Stimulated activated CD8-positive, alpha-beta memory T cell treated with anti-CD3 and anti-CD28 coated beads, Interleukin-4, amount 100 ng/mL, for 24 hours (primary cell): ENCODE measurements around the gene IGF1R.
"Not testable (repeated sequence)": the region's sequence is repeated elsewhere in the genome, so short reads cannot be mapped to it uniquely, and the experiment has no call there.

Experiments used
- DNase-seq: peaks from one replicate; pipeline ENCODE4 v3.0.0-alpha.2; 2020; ENCODE audit warnings: low read depth

IGF1R gene

DNA sequence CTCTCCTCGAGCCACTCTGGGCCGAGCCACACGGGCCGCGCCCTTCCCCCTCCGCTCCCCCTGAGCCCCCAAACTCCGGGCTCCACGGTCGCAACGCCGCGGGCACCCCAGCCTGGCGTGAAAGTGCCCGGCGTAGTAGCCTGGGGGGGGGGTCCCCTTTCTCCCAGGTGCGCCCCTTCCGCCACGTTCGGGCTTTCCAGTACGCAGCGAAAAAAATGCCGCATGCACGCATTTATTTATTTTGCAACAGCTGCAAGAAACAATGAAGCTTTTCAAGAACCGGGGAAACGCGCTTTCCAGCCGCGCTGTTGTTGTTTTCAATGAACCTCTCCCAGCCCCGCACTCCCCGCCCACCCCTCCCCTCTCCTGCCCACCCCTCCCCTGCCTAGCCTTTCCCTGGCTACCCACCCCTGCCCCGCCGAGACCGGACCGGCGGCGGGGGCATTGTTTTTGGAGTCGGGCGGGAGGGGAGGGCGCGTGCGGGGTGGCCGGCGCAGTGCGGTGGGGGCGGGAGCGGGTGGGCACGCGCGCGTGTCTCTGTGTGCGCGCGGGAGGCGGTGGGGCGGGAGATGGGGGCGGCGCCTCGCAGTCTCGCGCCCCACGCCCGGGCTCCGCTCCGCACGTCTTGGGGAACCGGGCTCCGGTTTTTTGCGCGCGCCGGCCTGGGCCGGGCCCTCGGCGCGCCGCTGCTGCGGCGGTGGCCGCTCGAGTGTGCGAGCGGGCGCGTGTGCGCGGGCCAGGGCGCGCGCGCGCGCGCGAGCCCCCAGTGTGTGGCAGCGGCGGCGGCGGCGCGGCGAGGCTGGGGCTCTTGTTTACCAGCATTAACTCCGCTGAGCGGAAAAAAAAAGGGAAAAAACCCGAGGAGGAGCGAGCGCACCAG lies at the start of gene IGF1R:
TSS of gene IGF1R (plus strand) at position 766 of the 880 bp plus-strand sequence. CDS start 1,043 bp downstream, outside the sequence.
- peak; percentile 77 for DNase-seq

DNA sequence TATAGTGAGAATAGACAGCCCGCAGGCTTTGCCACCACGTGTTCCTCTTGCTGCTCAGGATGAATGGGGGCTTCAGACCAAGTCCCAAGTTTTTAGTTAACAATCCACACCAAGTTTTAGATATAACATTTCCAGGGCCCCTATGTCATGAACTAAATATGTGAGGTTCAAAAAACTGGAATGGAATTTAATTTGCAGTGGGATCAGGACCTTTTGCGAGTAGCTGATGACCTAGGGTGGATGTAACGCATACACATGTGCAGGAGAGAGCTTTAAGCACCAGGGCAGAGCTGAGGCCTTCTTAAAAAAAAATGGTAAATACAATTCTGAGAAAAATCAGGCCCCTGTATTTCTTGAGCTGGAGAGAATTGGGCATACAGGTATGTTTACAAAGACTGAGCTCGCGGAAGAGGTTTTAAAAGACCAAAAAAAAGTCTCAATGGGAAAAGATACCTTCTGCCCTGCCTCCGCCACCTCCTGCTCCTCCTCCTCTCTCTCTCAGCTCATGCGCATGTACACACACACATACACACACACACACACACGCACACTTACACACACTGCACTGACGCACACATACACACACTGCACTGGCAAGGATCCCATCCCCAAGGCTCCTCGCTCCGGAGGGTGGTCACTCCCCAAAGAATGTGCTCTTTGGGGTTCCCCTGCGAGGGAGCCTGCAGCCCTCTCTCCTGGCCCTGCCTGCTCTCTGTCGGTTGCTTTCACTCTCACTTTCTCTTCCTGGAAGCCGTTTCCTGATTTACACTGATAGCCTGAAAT lies 48.2 kb upstream of the IGF1R start:
- DNase-seq, result peak; percentile 9

- no peak for DNase-seq
Observed at GRCh38 chr15:98604983-98605382, 43.4 kb upstream of the IGF1R start.

GRCh38 chr15:98609144-98609852 lies 39.0 kb upstream of the IGF1R start:
- no peak for DNase-seq

- no peak for DNase-seq
Observed at GRCh38 chr15:98610991-98611390, 37.3 kb upstream of the IGF1R start.

GRCh38 chr15:98611808-98612207 lies 36.5 kb upstream of the IGF1R start:
- DNase-seq, result no peak

- no peak for DNase-seq
Observed at GRCh38 chr15:98612490-98613110, 35.7 kb upstream of the IGF1R start.

DNA sequence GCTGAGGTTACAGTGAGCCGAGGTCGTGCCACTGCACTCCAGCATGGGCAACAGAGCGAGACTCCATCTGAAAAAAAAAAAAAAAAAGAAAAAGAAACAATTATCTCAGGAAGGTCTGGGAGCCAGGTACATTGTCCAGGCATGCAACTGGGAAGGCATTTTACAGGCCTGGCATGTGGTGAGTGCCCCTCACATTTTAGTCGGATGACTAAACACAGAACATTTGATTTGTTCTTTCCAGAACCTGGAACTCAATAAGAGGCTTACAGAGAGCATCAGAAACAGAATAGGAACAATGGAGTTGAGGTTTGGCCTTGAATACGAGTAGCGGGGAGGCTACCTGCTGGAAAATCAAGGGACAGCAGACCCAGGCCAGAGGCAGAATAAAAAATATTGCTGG lies 33.7 kb upstream of the IGF1R start:
- no peak for DNase-seq

DNA sequence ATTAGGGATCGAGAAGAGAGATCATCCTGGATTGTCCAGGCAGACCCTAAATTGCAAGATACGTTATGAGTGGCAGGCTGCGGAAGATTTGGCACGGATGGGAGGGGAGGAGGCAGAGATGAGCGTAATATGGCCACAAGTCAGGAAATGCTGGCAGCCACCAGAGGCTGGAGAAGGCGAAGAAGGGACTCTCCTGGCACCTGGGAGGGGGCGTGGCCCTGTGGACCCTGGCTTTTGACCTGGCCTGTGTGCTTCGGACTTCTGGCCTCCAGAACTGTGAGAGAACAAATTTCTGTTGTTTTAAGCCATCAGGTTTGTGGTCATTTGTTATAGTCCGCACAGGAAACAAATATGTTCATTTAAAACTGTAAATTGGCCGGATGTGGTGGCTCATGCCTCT lies 31.9 kb upstream of the IGF1R start:
- DNase-seq, result no peak

DNA sequence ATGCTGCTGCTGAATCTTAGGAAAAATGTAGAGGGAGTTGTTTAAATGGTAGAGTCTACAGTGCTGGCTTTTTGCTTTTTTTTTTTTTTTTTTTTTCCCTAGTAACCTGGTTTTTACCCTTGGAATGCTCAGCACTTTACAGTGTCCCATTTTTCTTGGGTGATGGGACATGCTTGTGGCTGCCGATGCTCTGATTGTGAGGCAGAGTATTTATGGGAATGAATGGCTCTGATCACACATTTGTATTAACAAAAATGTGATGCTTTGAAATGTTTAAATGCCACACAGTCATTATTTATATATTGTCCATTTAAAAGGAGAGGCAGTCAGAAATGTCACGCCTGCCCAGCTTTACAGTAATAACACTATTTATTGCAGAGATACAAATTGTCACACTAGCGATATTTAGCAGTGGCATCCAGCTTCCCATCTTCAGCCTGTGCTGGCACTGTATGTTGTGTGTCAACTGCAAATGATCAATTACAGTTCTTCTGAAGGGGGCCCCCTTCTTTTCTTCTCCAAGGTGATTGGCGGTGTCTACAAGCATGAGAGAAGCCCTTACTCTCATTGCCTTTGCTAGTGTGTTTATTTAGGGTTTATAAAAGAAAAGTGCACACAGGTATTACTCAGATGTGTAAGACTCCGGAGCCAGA lies 30.9 kb upstream of the IGF1R start:
- no peak for DNase-seq

DNA sequence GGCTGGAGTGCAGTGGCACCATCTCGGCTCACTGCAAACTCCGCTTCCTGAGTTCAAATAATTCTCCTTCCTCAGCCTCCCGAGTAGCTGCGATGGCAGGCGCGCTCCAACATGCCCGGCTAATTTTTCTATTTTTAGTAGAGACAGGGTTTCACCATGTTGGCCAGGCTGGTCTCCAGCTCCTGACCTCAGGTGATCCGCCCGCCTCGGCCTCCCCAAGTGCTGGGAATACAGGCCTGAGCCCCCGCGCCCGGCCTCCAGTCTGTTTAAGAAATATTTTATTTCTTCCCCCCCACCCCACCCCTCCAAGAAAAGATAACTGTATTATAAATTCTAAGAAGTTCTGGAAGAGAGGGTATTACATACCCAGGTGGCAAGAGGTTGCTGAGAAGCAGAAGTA lies 29.8 kb upstream of the IGF1R start:
- DNase-seq, result not testable (repeated sequence)

DNA sequence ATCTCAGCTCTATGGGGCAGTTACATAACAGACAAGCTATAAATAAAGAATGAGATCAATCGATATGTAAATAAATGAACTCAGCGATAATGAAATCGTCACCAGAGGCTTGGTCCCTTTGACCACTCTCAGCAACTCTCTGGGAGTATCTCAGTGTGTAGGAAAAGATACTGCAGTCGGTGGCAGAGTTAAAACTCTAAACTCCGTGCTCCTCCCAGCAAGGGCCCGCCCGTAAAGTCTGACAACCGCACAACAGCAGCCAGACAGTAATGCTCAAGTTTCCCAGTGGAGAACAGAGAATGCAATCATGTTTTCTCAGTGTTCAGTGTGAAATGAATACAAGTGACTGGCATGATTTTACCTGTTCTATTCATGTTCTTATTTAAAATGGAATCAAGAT lies 28.3 kb upstream of the IGF1R start:
- DNase-seq, result no peak

- DNase-seq, result no peak
Observed at GRCh38 chr15:98621021-98621420, 27.3 kb upstream of the IGF1R start.

GRCh38 chr15:98625614-98626013 lies 22.7 kb upstream of the IGF1R start:
- no peak for DNase-seq

DNA sequence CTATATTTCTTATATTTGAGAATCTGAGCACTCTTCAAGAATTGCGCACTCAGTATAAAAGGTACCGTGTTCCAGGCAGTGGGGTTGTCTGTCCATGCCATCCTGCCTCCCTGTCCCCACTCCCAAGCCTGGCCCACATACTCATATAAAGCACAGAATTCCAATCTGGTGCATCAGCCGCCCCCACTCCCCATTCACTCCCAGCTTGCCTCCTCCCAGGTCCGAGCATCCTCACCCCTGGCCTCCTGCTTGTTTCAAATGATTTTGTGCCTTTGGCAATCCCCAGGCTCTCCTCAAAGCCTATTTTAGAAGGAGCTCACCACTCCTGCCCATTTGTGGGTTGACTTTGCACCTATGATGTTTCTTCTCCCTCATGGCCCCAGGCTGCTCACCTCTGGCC lies 22.2 kb upstream of the IGF1R start:
- DNase-seq, result no peak

DNA sequence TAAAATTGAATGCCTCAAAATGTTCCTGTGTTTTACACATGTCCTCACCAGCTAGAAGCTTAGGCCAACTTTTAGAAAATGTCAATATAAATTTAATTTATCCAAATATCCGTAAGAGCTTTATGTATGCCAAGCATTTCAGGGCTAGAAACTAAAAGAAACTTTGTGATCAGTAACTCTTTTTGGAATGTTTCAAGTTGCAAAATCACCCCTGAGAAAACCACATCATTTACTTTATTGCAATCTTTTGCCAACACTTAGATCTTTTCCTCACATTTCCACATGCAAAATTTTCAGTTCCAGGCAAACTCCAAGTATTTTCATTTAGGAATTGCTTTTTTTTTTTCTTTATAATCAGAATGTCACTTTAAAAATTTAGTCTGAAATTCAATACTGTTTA lies 20.1 kb upstream of the IGF1R start:
- DNase-seq, result no peak

GRCh38 chr15:98635848-98636247 lies 12.5 kb upstream of the IGF1R start:
- no peak for DNase-seq

- DNase-seq, result no peak
Observed at GRCh38 chr15:98643115-98643514, 5.2 kb upstream of the IGF1R start.

DNA sequence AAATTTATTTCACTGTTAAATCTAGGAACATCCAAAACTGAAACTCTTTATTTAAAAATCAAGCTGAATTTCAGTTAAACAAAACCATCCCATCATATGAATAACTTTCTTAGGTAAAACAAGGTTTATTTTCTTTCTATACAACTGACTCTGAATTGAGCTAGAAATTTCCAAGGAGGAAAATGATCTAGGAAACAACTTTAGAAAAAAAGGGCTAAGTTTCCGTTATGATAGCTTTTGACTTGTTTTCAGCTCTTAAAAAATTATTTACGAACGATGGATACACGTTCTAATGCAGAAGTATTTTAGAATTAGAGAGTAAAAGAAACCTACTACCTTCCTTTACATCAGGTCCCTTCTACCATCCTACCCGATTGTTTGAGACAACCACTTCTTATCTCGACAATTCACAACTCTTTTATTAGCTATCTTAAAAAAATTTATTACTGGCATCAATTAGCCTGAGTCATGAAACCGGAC lies 1.8 kb upstream of the IGF1R start:
- no peak for DNase-seq

DNA sequence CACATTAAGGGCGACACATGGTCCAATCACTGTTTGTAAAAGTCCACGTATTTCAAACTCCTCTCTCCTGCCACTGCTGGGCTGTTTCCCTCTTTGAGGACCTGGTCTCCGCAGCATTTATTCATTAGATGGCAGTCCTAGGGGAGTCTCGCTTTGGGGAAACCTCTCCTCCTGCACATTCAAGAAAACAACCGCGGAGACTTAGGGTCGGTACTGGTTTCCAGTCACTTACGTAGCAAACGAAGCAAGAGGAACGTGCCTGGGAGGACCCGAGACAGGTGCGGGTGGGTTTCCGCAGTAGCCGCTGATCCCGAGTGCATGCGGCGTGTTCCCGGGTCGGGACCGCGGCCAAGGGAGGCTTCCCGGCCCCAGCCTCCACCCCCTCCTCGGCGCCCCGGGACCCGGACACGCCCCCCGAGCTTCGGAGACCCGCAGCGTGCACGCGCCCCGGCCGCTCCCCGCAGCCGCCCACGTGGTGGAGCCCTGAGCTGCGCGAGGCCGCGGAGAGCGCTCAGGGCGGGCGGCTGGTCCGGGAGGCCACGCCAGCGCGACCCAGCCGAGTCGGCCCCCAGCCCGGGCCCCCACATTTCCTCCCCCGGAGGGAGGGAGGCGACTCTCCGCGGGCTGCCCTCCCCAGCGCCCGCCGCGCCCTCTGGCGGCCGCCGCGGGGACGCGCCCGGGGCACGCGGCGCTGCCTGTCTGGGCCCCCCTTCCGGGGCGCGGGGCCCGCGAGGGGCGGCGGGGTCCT lies 1.1 kb upstream of the IGF1R start:
- peak; percentile 52 for DNase-seq
